H1 (cell line): ENCODE data around the gene SFRP2. TPM values are rescaled to one million over a fixed set of nuclear protein-coding genes. Genes with fewer than 3 reads are reported as not detected.

ENCODE experiments used
- BRCA1 ChIP-seq: IDR thresholded peaks from 2 replicates; pipeline ENCODE4 v1.6.1; 2012; ENCODE audit warnings: low read depth, low read length, improper control_type of control experiment
- CTBP2 ChIP-seq: IDR thresholded peaks from 2 replicates; pipeline ENCODE4 v1.7.0; 2011; ENCODE audit warnings: borderline replicate concordance, mild to moderate bottlenecking, moderate library complexity, mixed read lengths, low read length; ENCODE audit not compliant: insufficient read depth, insufficient read length
- FOSL1 ChIP-seq: IDR thresholded peaks from 2 replicates; pipeline ENCODE4 v1.6.1; 2011; ENCODE audit warnings: mild to moderate bottlenecking, low read depth, low read length, moderate library complexity; ENCODE audit not compliant: insufficient read depth
- SRF ChIP-seq: IDR thresholded peaks from 2 replicates; pipeline ENCODE4 v1.6.1; 2011; ENCODE audit warnings: mild to moderate bottlenecking, low read depth, low read length, moderate library complexity
- SUZ12 ChIP-seq: fragments of 200-600 bp; sonication (generic); IDR thresholded peaks from 2 replicates; pipeline ENCODE4 v1.6.1; 2012; ENCODE audit warnings: mild to moderate bottlenecking, inconsistent platforms, low read length, moderate library complexity, mixed read lengths
- polyA plus RNA-seq, 7 experiments: library from polyadenylated mRNA; depleted of rRNA in 3 of 7; stranded (reverse) in 5 of 7; unstranded in 2 of 7; fragments of >200 nt in 5 of 7; fragments of 200-250 nt in 2 of 7; gene quantifications; 1 replicate in 5 of 7; 2 replicates in 1 of 7; 4 replicates in 1 of 7; pipeline versions ENCODE4 v1.2.1 to v1.2.3, GENCODE V29; 2011 to 2013; ENCODE audit warnings: missing spikeins in 2 of 7, mixed read lengths in 2 of 7
- total RNA-seq: library from RNA; stranded (reverse); fragmentation: NEBNext Ultra II Directional; extraction: Animal tissue kit (Norgen Biotek cat#: 25700); gene quantifications from 2 replicates; pipeline ENCODE4 v1.2.1, GENCODE V29; 2021

Gene SFRP2
- total and polyA plus RNA-seq, 2 of the 8 experiments (the other 6 are each of a cell fraction or from before 2014, with no cell fraction given), result 108 to 342 TPM

- TF ChIP-seq SRF, result no peak
- TF ChIP-seq CTBP2, result no peak
- no peak for TF ChIP-seq BRCA1
- TF ChIP-seq FOSL1, result no peak
- TF ChIP-seq SUZ12, result no peak
Observed at GRCh38 chr4:153822316-153822715, 33.4 kb upstream of the SFRP2 start (continued).
